ENCODE data around the gene UBL4A.

DNA sequence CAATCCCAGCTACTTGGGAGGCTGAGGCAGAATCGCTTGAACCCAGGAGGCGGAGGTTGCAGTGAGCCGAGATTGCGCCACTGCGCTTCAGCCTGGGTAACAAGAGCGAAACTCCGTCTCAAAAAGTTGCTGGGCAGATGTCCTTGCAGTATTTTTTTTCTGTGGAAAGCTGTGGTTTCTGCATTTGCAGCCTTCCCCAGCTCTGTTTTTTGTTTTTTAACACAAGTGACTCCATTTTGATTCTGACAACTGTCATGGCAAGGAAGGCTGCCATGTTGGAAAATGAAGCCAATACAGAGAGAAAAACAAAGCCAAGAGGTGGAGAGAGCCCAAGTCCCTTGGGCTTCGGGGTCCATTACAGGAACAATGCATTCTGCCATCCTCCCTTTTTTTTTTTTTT, 15.7 kb upstream of the UBL4A start:
- TF ChIP-seq JUN (IDR thresholded peaks at IDR 0.05; ENCODE audit: borderline replicate concordance, low read depth, low read length) (no peak), JUN (CRISPR knock-in tag; IDR thresholded peaks at IDR 0.05; ENCODE audit: borderline replicate concordance) (no peak), YY1 (IDR thresholded peaks at IDR 0.05; ENCODE audit: borderline replicate concordance in 1 of 3, control insufficient read depth in 1 of 3, extremely low read depth in 1 of 3, insufficient read depth in 3 of 3, insufficient read length in 1 of 3, insufficient replicate concordance in 2 of 3, low read depth in 1 of 3, low read length in 2 of 3) (no peak), RFX5 (IDR thresholded peaks at IDR 0.05; ENCODE audit: low read depth, low read length) (no peak), ZNF133 (CRISPR knock-in tag; IDR thresholded peaks at IDR 0.05) (no peak), ZNF165 (CRISPR knock-in tag; IDR thresholded peaks at IDR 0.05; ENCODE audit: borderline replicate concordance) (no peak), KLF16 (IDR thresholded peaks at IDR 0.05) (no peak), ARNT (IDR thresholded peaks at IDR 0.05) (no peak), POLR2G (IDR thresholded peaks at IDR 0.05; ENCODE audit: low read depth, low read length) (no peak)
- TF ChIP-seq, protein P1, sequence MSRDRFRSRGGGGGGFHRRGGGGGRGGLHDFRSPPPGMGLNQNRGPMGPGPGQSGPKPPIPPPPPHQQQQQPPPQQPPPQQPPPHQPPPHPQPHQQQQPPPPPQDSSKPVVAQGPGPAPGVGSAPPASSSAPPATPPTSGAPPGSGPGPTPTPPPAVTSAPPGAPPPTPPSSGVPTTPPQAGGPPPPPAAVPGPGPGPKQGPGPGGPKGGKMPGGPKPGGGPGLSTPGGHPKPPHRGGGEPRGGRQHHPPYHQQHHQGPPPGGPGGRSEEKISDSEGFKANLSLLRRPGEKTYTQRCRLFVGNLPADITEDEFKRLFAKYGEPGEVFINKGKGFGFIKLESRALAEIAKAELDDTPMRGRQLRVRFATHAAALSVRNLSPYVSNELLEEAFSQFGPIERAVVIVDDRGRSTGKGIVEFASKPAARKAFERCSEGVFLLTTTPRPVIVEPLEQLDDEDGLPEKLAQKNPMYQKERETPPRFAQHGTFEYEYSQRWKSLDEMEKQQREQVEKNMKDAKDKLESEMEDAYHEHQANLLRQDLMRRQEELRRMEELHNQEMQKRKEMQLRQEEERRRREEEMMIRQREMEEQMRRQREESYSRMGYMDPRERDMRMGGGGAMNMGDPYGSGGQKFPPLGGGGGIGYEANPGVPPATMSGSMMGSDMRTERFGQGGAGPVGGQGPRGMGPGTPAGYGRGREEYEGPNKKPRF (IDR thresholded peaks at IDR 0.05; ENCODE audit: low read depth, low read length) = no peak
- TF ChIP-seq, protein P2, sequence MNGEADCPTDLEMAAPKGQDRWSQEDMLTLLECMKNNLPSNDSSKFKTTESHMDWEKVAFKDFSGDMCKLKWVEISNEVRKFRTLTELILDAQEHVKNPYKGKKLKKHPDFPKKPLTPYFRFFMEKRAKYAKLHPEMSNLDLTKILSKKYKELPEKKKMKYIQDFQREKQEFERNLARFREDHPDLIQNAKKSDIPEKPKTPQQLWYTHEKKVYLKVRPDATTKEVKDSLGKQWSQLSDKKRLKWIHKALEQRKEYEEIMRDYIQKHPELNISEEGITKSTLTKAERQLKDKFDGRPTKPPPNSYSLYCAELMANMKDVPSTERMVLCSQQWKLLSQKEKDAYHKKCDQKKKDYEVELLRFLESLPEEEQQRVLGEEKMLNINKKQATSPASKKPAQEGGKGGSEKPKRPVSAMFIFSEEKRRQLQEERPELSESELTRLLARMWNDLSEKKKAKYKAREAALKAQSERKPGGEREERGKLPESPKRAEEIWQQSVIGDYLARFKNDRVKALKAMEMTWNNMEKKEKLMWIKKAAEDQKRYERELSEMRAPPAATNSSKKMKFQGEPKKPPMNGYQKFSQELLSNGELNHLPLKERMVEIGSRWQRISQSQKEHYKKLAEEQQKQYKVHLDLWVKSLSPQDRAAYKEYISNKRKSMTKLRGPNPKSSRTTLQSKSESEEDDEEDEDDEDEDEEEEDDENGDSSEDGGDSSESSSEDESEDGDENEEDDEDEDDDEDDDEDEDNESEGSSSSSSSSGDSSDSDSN (IDR thresholded peaks at IDR 0.05; ENCODE audit: borderline replicate concordance in 1 of 2, low read depth in 2 of 2, low read length in 2 of 2) = no peak
- TF ChIP-seq, protein P3, sequence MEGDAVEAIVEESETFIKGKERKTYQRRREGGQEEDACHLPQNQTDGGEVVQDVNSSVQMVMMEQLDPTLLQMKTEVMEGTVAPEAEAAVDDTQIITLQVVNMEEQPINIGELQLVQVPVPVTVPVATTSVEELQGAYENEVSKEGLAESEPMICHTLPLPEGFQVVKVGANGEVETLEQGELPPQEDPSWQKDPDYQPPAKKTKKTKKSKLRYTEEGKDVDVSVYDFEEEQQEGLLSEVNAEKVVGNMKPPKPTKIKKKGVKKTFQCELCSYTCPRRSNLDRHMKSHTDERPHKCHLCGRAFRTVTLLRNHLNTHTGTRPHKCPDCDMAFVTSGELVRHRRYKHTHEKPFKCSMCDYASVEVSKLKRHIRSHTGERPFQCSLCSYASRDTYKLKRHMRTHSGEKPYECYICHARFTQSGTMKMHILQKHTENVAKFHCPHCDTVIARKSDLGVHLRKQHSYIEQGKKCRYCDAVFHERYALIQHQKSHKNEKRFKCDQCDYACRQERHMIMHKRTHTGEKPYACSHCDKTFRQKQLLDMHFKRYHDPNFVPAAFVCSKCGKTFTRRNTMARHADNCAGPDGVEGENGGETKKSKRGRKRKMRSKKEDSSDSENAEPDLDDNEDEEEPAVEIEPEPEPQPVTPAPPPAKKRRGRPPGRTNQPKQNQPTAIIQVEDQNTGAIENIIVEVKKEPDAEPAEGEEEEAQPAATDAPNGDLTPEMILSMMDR (IDR thresholded peaks at IDR 0.05 in 2 of 3, conservative IDR thresholded peaks at IDR 0.05 in 1 of 3; ENCODE audit: insufficient read depth in 2 of 3, low read depth in 1 of 3, low read length in 3 of 3) = no peak
- TF ChIP-seq, protein P4, sequence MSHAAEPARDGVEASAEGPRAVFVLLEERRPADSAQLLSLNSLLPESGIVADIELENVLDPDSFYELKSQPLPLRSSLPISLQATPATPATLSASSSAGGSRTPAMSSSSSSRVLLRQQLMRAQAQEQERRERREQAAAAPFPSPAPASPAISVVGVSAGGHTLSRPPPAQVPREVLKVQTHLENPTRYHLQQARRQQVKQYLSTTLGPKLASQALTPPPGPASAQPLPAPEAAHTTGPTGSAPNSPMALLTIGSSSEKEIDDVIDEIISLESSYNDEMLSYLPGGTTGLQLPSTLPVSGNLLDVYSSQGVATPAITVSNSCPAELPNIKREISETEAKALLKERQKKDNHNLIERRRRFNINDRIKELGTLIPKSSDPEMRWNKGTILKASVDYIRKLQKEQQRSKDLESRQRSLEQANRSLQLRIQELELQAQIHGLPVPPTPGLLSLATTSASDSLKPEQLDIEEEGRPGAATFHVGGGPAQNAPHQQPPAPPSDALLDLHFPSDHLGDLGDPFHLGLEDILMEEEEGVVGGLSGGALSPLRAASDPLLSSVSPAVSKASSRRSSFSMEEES (CRISPR knock-in tag; IDR thresholded peaks at IDR 0.05) = no peak
